ENCODE results near the gene ZMIZ2.

DNA sequence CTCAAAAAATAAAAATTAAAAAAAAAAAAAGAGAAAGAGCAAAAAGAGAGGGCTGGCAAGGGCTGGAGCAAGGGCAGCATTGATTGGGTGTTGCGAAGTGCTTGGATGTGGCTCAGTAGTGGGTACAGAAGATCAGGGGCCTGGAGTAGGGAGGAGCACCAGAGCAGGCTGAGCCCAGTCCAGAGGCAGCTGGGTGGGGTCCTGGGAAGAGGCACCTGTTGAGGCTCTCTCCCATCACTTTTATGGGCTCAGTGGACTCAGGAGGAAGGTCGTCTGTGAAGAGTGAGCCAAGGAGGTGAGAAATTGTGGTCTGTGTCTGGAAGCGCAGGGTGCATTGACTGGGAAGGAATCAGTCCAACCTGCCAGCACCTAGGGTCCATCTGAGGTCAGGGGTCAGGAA is 11.8 kb upstream of the ZMIZ2 start:
- TF ChIP-seq, protein P1, sequence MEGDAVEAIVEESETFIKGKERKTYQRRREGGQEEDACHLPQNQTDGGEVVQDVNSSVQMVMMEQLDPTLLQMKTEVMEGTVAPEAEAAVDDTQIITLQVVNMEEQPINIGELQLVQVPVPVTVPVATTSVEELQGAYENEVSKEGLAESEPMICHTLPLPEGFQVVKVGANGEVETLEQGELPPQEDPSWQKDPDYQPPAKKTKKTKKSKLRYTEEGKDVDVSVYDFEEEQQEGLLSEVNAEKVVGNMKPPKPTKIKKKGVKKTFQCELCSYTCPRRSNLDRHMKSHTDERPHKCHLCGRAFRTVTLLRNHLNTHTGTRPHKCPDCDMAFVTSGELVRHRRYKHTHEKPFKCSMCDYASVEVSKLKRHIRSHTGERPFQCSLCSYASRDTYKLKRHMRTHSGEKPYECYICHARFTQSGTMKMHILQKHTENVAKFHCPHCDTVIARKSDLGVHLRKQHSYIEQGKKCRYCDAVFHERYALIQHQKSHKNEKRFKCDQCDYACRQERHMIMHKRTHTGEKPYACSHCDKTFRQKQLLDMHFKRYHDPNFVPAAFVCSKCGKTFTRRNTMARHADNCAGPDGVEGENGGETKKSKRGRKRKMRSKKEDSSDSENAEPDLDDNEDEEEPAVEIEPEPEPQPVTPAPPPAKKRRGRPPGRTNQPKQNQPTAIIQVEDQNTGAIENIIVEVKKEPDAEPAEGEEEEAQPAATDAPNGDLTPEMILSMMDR (IDR thresholded peaks at IDR 0.05): no peak
- TF ChIP-seq POLR2A (IDR thresholded peaks at IDR 0.05): no peak
